Astrocyte of the cerebellum (primary cell): Measurements from ENCODE around the gene TBKBP1.

Experiments
- DNase-seq: peaks from one replicate; pipeline ENCODE4 v3.0.0-alpha.2; 2011; ENCODE audit warnings: low read depth
- H3K4me3 ChIP-seq: 2 replicates; pipeline ENCODE4 v1.5.1; 2011; ENCODE audit warnings: mild to moderate bottlenecking, low read depth, low read length, moderate library complexity
- in situ Hi-C: cut with HindIII; loops from 2 replicates; pipeline ENCODE4 v1.10.0; 2017; ENCODE audit warnings: low sequenced_read_pairs
- TF ChIP-seq, protein P1 (sequence below): IDR thresholded peaks from 2 replicates; pipeline ENCODE4 v1.5.1; 2012; ENCODE audit warnings: low read length, low read depth, moderate library complexity, mild to moderate bottlenecking; ENCODE audit errors: missing control alignments

TBKBP1 gene

DNA sequence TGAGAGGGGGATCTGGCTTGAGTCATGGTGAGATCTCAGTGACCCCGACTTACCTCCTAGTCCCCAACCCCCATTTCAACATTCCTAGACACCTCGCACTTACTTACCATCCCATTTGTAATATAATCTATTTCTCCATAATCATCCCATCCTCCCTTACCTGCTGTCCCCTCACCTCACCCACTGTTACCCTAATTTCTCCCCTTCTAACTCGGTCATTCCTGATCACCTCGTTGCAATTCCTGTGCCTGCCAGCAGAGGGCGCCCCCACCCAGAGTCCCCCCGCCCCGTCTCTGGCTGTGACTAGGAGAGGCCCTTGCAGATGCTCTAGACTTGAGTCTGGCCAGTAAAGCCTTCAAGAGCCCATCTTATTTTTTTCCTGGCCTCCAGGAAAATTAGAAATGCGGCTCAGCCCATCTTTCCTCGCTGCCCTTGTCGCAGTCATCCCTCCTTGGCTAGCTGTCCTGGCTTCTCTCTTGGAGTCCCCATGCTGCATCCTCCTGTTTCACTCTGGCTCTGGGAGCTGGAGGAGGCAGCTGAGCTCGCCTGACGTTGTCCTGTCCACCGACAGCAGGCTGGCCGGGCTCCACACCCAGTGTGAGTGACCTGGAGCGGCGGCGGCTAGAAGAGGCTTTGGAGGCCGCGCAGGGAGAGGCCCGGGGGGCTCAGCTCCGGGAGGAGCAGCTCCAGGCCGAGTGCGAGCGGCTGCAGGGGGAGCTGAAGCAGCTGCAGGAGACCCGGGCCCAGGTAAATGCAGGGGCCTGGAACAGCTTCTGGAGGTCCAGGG is 5.0 kb downstream of the TBKBP1 start:
- no peak overlapping the region for H3K4me3 ChIP-seq
- in situ Hi-C loops: no loop called here
- no peak for DNase-seq
- TF ChIP-seq, protein P1, sequence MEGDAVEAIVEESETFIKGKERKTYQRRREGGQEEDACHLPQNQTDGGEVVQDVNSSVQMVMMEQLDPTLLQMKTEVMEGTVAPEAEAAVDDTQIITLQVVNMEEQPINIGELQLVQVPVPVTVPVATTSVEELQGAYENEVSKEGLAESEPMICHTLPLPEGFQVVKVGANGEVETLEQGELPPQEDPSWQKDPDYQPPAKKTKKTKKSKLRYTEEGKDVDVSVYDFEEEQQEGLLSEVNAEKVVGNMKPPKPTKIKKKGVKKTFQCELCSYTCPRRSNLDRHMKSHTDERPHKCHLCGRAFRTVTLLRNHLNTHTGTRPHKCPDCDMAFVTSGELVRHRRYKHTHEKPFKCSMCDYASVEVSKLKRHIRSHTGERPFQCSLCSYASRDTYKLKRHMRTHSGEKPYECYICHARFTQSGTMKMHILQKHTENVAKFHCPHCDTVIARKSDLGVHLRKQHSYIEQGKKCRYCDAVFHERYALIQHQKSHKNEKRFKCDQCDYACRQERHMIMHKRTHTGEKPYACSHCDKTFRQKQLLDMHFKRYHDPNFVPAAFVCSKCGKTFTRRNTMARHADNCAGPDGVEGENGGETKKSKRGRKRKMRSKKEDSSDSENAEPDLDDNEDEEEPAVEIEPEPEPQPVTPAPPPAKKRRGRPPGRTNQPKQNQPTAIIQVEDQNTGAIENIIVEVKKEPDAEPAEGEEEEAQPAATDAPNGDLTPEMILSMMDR: peak; percentile 92

DNA sequence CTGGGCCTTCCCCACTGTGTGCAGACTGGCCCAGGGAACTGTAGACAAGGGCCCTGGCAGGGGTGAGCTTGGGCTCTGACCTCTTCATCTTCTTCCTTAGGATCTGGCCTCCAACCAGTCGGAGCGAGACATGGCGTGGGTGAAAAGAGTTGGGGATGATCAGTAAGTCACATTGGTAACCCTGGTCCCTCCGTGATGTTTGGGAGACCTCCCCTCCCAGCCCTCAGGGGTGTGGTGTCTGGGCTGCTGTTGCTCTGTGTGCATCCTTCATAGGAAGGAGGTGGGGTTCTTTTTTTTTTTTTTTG is 5.5 kb downstream of the TBKBP1 start:
- DNase-seq: no peak
- no peak overlapping the region for H3K4me3 ChIP-seq
- TF ChIP-seq, protein P1: no peak

DNA sequence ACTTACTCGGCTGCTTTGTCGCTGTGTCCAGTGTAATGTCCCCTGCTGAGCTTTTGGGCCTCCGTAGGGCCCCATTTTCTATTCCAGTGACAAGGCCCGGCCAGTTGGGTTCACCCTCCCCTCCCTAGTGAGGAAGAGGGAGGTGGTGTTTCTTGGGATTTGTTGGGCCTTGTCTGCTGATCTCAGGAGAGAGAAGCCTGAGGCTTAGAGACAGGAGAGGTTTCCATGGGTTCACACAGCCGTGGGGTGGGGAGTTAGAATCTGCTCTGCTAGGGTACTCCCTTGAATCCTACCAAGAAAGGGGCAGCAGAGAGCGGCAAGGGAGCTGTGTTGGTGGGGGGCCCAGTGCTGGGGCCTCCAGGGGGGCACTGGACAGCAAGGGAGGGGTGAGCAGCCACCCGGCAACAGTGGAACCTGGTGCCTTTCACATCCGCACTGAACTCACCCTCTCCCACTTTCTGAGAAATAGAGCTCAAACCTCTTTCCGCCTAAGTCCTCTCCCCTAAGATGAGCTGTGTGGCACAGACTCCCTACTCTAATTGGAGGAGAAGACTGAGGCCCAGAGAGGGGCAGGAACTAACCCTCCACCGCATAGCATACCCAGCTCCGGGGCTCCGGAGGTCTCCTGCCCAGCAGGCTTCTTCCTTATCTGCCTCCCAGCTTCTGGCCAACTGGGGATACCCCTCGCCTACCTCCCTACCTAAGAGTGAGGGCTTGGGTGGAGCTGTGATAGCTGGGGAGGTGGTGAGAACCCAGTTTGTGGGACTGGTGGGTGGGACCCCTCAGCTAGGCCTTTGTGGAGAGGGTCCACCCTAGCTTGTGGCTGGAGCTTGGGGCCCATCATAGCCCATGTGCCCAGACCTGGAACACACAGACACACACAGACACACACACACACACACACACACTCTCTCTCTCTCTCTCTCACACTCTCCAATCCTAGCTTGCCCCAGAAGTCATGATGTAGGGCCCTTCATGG is 6.8 kb downstream of the TBKBP1 start:
- TF ChIP-seq, protein P1: no peak
- in situ Hi-C loops: no loop called here
- no peak for DNase-seq
- H3K4me3 ChIP-seq: no peak overlapping the region

More for the DNA sequence above, 5.5 kb downstream of the TBKBP1 start:
- in situ Hi-C loops: no loop called here

DNA sequence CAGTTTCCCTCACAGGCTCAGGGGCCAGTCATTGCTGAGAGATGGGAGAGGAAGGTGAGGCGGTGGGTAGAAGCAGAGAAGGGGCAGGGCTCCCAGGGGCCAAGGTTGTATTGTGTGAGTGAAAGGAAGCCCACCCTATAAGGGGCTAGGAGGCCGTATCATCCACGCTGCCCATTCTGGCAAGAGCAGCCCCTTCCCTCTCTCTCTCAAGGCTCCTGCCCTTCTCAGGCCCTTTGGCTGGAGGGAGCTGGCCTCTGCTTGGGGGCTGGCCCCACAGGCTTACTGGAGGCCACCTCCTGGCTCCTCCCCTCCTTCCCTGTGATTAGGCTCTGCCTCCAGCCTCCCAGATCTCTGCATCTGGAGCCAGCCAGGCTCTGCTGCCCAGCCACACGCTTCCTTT is 7.6 kb downstream of the TBKBP1 start:
- no peak for DNase-seq
- TF ChIP-seq, protein P1: no peak
- in situ Hi-C loops: no loop called here

DNA sequence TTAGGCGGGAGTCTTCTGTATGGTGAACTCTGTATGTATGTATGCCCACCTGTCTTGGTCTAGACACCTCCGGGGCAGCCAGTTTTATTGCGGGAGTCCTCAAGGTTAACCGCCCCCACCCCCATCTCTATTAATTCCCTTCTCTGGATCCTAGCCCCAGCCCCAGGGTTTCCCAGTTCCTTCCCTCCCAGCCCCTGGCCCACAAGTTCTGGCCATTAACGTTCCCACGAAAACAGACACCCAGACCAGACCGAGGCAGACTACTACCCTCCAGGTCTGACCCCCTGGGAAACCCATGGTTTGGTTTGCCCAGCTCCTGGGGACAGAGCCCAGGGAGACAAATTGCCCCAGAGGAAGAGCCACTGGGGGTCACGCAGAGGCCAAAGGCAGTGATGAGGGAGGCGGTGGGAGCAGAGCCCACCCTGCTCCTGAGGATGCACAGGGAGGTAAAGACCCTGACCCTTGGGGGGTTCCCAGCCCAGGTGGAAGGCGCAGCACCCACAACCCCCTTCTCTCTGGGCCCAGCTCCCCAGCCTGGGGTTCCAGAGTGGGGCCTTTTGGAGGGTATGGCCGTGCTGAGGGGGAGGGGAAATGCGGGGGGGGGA is 8.5 kb downstream of the TBKBP1 start:
- in situ Hi-C loops: no loop called here
- H3K4me3 ChIP-seq: no peak overlapping the region
- DNase-seq: no peak
- TF ChIP-seq, protein P1: no peak

More for the DNA sequence above, 7.6 kb downstream of the TBKBP1 start:
- no peak overlapping the region for H3K4me3 ChIP-seq

DNA sequence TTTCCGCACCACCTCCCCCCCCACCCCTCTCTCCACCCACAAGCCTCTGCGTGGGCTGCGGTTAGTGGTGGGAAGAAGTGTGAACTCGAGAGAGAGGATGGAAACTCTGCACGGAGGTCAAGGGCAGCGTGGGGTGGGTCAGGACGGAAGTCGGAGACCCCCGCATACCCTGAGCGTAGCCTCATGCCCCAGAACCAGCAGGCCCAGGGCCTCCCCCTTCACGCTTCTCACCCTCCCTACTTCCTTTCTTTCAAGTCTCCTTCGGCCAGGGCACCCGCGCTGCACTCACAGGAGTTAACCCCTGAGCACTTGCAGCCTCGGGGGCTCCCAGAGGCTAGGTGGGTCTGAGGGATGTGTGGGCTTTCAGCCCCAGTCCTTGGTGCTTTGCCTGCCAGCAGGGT is 9.2 kb downstream of the TBKBP1 start:
- in situ Hi-C loops: no loop called here
- no peak overlapping the region for H3K4me3 ChIP-seq
- TF ChIP-seq, protein P1: no peak
- no peak for DNase-seq
